ENCODE data around the gene GNL3L.
A peak's percentile ranks its signal among the peaks of the same experiment; 100 is the strongest.
"Not testable (repeated sequence)": the region's sequence is repeated elsewhere in the genome, so short reads cannot be mapped to it uniquely, and the experiment has no call there.

Gene GNL3L, protein sequence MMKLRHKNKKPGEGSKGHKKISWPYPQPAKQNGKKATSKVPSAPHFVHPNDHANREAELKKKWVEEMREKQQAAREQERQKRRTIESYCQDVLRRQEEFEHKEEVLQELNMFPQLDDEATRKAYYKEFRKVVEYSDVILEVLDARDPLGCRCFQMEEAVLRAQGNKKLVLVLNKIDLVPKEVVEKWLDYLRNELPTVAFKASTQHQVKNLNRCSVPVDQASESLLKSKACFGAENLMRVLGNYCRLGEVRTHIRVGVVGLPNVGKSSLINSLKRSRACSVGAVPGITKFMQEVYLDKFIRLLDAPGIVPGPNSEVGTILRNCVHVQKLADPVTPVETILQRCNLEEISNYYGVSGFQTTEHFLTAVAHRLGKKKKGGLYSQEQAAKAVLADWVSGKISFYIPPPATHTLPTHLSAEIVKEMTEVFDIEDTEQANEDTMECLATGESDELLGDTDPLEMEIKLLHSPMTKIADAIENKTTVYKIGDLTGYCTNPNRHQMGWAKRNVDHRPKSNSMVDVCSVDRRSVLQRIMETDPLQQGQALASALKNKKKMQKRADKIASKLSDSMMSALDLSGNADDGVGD

GRCh38 chrX:54529552-54530356, at the start of gene GNL3L:
Gene GNL3L, plus strand, starts transcription at chrX:54530219. Its CDS starts 2,348 bp downstream, at chrX:54532567.
- DNase-seq, result peak; percentile 73

DNA sequence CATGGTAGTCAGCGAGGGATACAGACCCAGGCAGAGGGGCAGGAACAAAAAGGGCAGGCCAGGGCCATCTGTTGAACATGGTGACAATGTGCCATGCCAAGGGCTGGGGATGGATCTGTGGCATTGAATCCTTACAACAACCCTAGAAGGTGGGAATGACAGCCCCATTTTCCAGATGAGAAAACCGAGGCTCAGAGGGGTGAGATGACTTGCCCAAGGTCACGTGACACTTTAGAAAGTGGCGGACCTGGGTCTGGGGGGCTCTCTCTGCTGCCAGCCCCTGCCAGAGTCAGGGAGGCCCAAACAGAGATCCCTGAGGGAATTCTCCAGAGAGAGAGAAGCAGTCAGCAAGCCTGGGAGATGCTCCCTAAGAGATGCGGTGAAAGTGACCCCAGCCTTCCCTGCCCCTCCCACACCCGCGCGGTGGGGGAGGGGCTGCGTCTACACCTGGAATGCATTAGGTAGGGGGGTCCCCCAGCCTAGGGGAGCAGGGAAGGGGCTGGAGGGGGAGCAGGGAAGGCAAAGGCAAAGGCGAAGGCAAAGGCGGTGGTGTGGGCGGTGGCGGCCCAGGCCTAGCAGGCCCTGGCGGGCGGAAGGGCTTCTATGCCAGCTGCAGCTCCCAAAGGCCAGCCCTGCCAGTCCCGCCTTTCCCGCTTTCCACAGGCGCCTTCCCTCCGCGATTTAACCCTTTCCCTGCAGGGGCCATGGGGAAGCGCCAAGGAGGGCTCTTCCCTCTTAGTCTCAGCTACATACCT, 47.0 kb upstream of the GNL3L start:
- no peak for DNase-seq

GRCh38 chrX:54483946-54484345, 46.1 kb upstream of the GNL3L start:
- no peak for DNase-seq

- DNase-seq, result no peak
Observed at GRCh38 chrX:54484666-54485065, 45.4 kb upstream of the GNL3L start.

- not testable (repeated sequence) for DNase-seq
Observed at GRCh38 chrX:54489819-54490218, 40.2 kb upstream of the GNL3L start.

DNA sequence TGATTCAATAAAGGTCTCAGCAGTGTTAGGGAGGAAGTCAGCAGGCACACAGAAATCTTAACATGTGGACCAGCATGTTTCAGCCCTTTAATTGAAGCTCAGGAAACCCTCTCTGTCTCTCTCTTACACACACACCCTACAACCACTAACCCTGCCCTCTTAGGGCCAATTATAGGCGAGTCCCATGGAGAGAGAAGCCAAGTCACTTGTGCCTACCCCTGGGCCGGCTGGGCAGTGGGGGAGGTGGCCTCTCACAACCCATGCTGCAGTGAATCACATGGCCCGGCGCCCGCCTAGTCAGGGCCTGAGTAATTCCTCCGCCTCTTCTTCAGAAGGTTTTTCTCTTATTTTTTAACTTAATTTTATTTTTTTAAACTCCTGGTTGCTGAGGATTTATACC, 37.7 kb upstream of the GNL3L start:
- DNase-seq, result no peak

- no peak for DNase-seq
Observed at GRCh38 chrX:54494166-54494988, 35.6 kb upstream of the GNL3L start.

DNA sequence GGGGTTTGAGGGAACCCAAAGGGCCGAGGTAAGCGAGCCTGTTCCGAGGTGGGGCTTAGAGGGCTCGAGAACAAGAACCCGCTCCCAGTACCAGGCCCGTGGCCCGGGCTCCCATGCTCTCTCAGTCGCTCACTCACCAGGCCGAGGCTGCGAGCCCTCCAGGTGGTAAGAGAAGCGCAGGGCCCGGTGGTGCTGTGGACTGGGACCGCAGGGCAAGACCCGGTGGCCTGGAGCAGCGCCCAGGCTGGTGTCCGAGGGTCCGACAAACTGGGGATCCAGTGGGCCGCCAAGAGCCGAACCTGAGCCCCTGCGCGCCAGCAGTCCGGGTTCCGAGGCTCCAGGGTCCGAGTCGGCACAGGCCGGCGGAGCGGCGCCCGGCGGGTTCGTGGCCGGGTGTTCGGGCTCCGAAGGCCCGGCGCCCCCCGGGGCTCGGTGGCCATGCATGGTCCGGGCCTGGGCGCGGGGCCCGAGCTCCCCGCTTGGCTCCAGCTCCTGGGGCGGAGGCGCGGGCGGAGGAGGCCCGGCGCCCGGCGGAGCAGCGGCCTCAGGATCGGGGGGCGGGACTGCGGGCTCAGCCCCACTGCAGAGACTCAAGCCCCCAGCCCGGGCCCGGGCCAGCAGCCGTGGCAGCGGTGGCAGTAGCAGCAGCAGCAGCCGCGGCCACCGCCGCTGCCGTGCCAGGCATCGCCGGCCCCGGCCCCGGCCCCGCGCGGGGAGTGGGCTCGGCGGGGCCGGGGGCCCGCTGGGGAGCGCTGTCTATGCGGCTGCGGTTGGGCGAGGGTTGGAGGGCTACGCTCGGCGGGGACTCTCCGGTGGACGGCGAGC, 34.8 kb upstream of the GNL3L start:
- no peak for DNase-seq

- DNase-seq, result no peak
Observed at GRCh38 chrX:54495814-54496516, 34.1 kb upstream of the GNL3L start, which contains the start of gene FGD1. Gene FGD1, minus strand, starts transcription at chrX:54496234. Its CDS starts 802 bp downstream, at chrX:54495432.

DNA sequence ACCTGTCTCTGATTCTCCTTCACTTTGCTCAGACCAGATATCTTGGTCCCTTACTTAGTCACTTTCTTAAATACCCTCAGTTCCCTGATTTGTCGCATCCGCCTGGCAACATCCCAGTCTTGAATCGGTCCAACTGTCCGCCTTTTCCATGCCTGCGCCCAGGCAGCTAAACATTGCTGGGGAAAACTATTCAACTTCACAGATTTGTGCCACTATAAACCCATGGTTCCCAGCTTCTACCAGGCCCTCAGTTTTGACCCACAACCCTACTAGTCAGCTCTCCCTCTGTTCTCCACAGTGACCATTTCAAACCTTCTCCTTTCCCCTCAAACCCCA, 33.5 kb upstream of the GNL3L start:
- DNase-seq, result no peak

DNA sequence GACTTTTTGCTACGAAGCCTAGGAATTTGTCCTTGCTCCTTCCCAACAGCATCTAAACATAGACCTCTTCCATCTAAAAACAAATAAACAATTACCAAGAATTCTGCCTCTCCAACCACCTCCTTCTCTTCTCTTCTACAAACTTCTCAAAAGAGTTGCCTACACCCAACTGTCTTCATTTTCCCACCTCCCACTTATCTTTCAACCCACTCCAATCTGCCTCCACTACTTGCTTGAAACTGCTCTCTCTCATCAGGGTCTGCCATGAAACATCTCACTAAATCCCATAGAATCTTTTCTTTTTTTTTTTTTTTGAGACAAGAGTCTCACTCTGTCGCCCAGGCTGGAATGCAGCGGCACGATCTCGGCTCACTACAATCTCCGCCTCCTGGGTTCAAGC, 33.1 kb upstream of the GNL3L start:
- no peak for DNase-seq

DNA sequence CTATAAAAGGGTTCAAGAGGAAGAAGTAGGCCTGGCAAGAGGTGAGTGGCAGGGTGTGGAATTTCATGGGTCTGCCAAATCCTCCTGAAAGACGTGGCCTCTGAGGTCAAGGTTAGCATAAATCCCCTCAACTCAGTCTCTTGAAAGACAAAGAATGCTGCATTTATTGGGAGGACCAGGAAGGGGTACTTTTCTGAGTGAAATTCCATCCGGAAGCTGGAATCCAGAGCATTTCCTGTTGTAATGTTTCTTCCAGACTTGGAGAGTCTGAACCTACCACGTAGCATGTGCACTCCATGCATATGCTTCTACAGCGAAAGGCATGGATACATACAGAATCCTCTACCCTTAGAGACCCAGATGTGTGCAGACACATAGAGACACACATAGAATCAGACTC, 20.6 kb upstream of the GNL3L start:
- no peak for DNase-seq

- DNase-seq, result no peak
Observed at GRCh38 chrX:54529151-54529550, 868 bp upstream of the GNL3L start.

GRCh38 chrX:54530357-54530900, 410 bp downstream of the GNL3L start:
- peak; percentile 2 for DNase-seq

- no peak for DNase-seq
Observed at GRCh38 chrX:54534271-54534670, 4.3 kb downstream of the GNL3L start.

- DNase-seq, result no peak
Observed at GRCh38 chrX:54540289-54540688, 10.3 kb downstream of the GNL3L start.

DNA sequence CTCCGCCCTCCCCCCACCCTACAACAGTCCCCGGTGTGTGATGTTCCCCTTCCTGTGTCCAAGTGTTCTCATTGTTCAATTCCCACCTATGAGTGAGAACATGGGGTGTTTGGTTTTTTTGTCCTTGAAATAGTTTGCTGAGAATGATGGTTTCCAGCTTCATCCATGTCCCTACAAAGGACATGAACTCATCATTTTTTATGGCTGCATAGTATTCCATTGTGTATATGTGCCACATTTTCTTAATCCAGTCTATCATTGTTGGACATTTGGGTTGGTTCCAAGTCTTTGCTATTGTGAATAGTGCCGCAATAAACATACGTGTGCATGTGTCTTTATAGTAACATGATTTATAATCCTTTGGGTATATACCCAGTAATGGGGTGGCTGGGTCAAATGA, 12.2 kb downstream of the GNL3L start:
- DNase-seq, result not testable (repeated sequence)

DNA sequence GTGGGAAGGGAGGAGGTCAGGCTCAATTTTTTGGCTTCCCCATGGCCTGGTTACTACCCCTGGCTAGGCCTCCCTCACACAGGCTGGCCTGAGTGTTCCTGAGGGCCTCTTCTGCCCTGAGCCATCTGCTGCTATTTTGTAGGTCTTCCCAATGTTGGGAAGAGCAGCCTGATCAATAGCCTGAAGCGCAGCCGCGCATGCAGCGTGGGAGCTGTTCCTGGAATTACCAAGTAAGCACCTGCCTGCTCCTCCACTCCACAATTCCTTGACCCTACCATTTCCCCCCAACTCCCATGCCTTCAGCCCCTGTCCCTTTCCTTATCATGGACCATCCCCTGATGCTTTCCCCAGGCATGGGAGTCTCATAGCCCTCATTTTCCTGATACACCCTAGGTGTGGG, 20.8 kb downstream of the GNL3L start:
- DNase-seq, result no peak

- DNase-seq, result no peak
Observed at GRCh38 chrX:54551801-54552200, 21.8 kb downstream of the GNL3L start.

DNA sequence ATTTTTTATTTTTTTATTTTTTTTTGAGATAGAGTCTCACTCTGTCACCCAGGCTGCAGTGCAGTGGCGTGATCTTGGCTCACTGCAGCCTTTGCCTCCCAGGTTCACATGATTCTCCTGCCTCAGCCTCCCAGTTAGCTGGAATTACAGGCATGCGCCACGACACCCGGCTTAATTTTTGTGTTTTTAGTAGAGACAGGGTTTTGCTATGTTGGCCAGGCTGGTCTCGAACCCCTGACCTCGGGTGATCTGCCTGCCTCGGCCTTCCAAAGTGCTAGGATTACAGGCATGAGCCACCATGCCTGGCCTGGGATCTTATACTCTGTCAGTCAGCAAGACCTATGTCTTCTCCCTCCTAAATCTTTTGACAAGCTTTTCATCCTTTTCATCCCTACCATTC, 25.0 kb downstream of the GNL3L start:
- not testable (repeated sequence) for DNase-seq
